WTC11 (cell line): ENCODE measurements around the gene HSPB6.

Experiments
- ATF1 ChIP-seq: sonication (generic); formaldehyde crosslinking; IDR thresholded peaks from 2 replicates; pipeline ENCODE4 v1.8.1; 2023; ENCODE audit warnings: mild to moderate bottlenecking, moderate library complexity, missing genetic modification reagents
- ATF6 ChIP-seq: sonication (generic); formaldehyde crosslinking; IDR thresholded peaks from 2 replicates; pipeline ENCODE4 v1.8.1; 2023; ENCODE audit warnings: mild to moderate bottlenecking, missing genetic modification reagents
- CTCF ChIP-seq: fragments of 200-600 bp; IDR thresholded peaks from 2 replicates; pipeline ENCODE4 v1.8.0; 2022; ENCODE audit warnings: antibody characterized with exemption
- FOXJ3 ChIP-seq: sonication (generic); formaldehyde crosslinking; IDR thresholded peaks from 2 replicates; pipeline ENCODE4 v1.9.0; 2021; ENCODE audit warnings: missing genetic modification reagents, mild to moderate bottlenecking, borderline replicate concordance
- HMGXB4 ChIP-seq: sonication (generic); formaldehyde crosslinking; IDR thresholded peaks from 2 replicates; pipeline ENCODE4 v1.8.1; 2023; ENCODE audit warnings: mild to moderate bottlenecking, moderate library complexity, missing genetic modification reagents
- JUN ChIP-seq: sonication (generic); formaldehyde crosslinking; IDR thresholded peaks from 2 replicates; pipeline ENCODE4 v1.8.0; 2023; ENCODE audit warnings: mild to moderate bottlenecking, missing genetic modification reagents
- MAX ChIP-seq: sonication (generic); formaldehyde crosslinking; IDR thresholded peaks from 2 replicates; pipeline ENCODE4 v1.8.0; 2022; ENCODE audit warnings: mild to moderate bottlenecking, missing genetic modification reagents
- NR2C2 ChIP-seq: sonication (generic); formaldehyde crosslinking; IDR thresholded peaks from 2 replicates; pipeline ENCODE4 v1.8.0; 2022; ENCODE audit warnings: mild to moderate bottlenecking, missing genetic modification reagents
- SP1 ChIP-seq: sonication (generic); formaldehyde crosslinking; conservative IDR thresholded peaks from 2 replicates; pipeline ENCODE4 v1.8.1; 2022; ENCODE audit warnings: missing genetic modification reagents
- TCF7 ChIP-seq: sonication (generic); formaldehyde crosslinking; IDR thresholded peaks from 2 replicates; pipeline ENCODE4 v1.8.0; 2022; ENCODE audit warnings: mild to moderate bottlenecking, low read depth, missing genetic modification reagents, moderate library complexity
- USF2 ChIP-seq: sonication (generic); formaldehyde crosslinking; IDR thresholded peaks from 2 replicates; pipeline ENCODE4 v1.8.1; 2023; ENCODE audit warnings: mild to moderate bottlenecking, missing genetic modification reagents, moderate library complexity
- ZNF232 ChIP-seq: sonication (generic); formaldehyde crosslinking; IDR thresholded peaks from 2 replicates; pipeline ENCODE4 v1.8.0; 2022; ENCODE audit warnings: mild to moderate bottlenecking, missing genetic modification reagents

GRCh38 chr19:35792312-35792711 lies 35.5 kb upstream of the HSPB6 start:
- TF ChIP-seq MAX (no peak), ZNF232 (CRISPR knock-in tag) (no peak), CTCF (no peak), USF2 (no peak), FOXJ3 (CRISPR knock-in tag) (no peak), JUN (CRISPR knock-in tag) (no peak), HMGXB4 (no peak), ATF6 (CRISPR knock-in tag) (no peak), NR2C2 (no peak), ATF1 (no peak), SP1 (CRISPR knock-in tag) (no peak), TCF7 (CRISPR knock-in tag) (no peak)
